NCI-H2107 treated with DMSO at 0.1 percent for 48 hours (cell line): ENCODE results near the gene NPTXR.

Experiments used
- DNase-seq: peaks from one replicate; lab custom pipeline; 2025; ENCODE audit not compliant: unreplicated experiment; lab: John Stamatoyannopoulos, UW

The NPTXR gene

DNA sequence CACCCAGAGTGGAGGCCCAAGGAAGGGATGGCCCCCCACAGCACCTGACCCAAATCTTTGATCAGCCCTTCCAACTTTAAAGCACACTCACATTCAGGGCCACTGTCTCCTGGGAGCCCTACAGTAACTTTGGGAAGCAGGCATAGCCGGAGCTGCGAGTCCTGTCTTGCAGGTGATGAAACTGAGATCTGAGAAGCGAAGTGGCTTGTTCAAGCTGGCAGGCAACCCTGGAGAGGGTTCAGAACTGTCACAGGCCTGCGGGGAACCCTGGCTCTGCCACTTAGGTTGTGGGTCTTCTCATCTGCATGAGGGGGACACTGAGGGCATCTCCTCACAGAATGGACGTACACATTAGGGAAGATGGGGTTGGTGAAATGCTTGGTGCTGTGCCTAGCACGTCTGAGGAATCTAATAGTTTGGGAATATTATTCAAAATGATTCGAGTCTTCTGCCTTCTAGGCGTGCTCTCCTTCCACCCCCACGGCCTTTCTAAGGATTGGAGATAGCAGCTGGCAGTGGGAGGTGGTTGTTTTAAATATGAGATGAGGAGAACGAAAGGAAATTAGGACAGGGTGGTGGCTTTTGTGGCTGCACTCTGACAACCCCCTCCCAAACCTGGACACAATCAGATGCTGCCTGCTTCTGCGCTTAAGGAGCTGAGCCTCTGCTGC is 69.2 kb downstream of the NPTXR start:
- no peak for DNase-seq

DNA sequence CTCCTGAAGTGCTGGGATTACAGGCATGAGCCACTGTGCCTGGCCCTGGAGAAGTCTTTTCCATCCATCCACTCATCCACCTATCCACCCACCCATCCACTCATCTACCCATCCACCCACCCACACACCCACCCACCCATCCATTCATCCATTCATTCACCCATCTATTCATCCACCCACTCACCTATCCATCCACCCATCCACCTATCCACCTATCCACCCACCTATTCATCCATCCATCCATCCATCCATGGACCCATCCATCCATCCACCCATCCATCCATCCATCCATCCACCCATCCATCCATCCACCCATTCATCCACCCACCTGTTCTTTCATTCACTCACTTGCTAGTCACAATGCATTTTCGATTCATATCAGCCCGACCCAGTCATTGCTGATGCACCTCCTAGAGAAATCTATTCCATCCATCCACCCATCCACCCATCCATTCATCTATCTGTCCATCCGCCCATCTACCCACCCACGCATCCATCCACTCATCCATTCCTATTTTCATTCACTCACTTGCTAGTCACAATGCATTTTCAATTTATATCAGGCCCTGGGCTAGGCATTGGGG is 70.4 kb downstream of the NPTXR start:
- DNase-seq, result no peak

DNA sequence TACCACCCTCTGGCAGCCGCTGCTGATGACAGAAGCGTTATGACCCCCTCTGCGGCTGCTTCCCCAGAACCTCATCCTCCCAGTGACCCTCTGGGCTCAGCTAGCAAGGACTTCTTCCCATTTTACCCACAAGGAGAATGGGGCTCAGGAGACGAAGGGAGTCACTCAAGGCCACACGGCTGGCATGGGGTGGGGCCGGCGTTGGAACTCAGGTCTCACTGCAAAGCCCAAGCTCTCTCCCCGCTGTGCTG is 71.3 kb downstream of the NPTXR start:
- DNase-seq, result no peak

GRCh38 chr22:38770257-38770949 is 73.4 kb downstream of the NPTXR start:
- DNase-seq, result no peak
